Sigmoid colon (tissue), 4 donors: ENCODE data around the gene KIRREL3.

Experiments
- EP300 ChIP-seq, 4 donors: sonication (generic); formaldehyde crosslinking; IDR thresholded peaks; one replicate each; pipeline ENCODE4 v1.6.1; 2017; ENCODE audit warnings: antibody characterized with exemption in 4 of 4
- POLR2A ChIP-seq, 2 donors: fragments of 450-650 bp; IDR thresholded peaks; one replicate each; pipeline ENCODE4 v1.6.1; 2016; ENCODE audit warnings: antibody characterized with exemption in 2 of 2, mild to moderate bottlenecking in 2 of 2, moderate library complexity in 2 of 2
- POLR2AphosphoS5 ChIP-seq, 4 donors: sonication (generic); formaldehyde crosslinking; IDR thresholded peaks; one replicate each; pipeline ENCODE4 v1.6.1; 2017; ENCODE audit warnings: antibody characterized with exemption in 4 of 4
- TF ChIP-seq, protein P1 (sequence below), 4 experiments: fragments of 450-650 bp in 3 of 4; fragments of 200-600 bp in 1 of 4; IDR thresholded peaks; one replicate each; pipeline ENCODE4 v1.5.1; 2016 to 2019; ENCODE audit warnings: antibody characterized with exemption in 4 of 4, mild to moderate bottlenecking in 3 of 4, moderate library complexity in 2 of 4

DNA sequence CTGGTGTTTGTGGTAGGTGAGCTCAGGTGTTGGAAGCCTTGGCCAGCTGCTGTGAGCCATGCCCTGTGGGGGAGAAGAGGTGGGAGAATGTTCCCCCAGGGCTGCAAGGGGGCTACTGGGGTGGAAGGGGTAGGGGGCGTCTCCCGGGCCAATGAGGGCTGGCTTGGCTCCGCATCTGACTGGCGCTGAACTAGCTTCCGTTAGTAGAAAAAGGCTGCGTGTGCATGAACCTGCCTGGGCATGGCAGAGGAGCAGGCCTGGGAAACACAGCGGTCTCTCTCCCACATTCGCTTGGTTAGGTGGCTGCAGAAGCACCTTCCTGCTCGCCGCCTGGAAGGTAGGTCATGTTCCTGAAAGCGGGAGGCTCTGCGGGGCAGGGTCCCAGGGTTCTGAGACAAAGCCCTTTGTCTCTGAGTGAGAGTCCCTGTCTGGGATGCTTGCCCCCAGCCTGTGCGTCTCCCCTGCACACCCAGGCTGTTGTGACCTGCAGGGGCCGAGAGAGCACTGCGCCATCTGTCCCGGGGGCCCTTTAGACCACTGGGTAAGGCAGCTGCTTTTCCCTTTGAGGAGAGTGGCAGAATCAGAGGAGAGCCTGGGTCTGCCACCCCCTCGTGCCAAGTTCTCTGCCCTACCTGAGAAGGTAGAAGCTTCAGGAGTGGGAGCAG lies 466.3 kb downstream of the KIRREL3 start:
- TF ChIP-seq, protein P1, sequence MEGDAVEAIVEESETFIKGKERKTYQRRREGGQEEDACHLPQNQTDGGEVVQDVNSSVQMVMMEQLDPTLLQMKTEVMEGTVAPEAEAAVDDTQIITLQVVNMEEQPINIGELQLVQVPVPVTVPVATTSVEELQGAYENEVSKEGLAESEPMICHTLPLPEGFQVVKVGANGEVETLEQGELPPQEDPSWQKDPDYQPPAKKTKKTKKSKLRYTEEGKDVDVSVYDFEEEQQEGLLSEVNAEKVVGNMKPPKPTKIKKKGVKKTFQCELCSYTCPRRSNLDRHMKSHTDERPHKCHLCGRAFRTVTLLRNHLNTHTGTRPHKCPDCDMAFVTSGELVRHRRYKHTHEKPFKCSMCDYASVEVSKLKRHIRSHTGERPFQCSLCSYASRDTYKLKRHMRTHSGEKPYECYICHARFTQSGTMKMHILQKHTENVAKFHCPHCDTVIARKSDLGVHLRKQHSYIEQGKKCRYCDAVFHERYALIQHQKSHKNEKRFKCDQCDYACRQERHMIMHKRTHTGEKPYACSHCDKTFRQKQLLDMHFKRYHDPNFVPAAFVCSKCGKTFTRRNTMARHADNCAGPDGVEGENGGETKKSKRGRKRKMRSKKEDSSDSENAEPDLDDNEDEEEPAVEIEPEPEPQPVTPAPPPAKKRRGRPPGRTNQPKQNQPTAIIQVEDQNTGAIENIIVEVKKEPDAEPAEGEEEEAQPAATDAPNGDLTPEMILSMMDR (IDR thresholded peaks at IDR 0.05): no peak
- no peak for TF ChIP-seq POLR2A (IDR thresholded peaks at IDR 0.05)
- TF ChIP-seq EP300 (IDR thresholded peaks at IDR 0.05): no peak
- TF ChIP-seq POLR2AphosphoS5 (IDR thresholded peaks at IDR 0.05): no peak
